Pulmonary artery endothelial cell (primary cell): ENCODE data around the gene TIMELESS. TPM values are rescaled to one million over a fixed set of nuclear protein-coding genes. Genes with fewer than 3 reads are reported as not detected.

Experiments
- total RNA-seq: library from RNA; depleted of rRNA; stranded (reverse); fragments of >200 nt; gene quantifications from 2 replicates; pipeline ENCODE4 v1.2.3, GENCODE V29; 2014

Gene TIMELESS
- total RNA-seq, 1 donor from 2014 or later = 14.8 TPM

Other genes starting within 250 kb of the TIMELESS start
- 189 and 215 TPM in 2 replicates for gene RNF41, start 227.5 kb downstream of the TIMELESS start, total RNA-seq
- 37.1 and 44.1 TPM in 2 replicates for gene NABP2, start 225.1 kb downstream of the TIMELESS start, total RNA-seq
- not detected in 2 replicates for gene SLC39A5, start 219.4 kb downstream of the TIMELESS start, total RNA-seq
- 13.1 and 21.4 TPM in 2 replicates for gene ANKRD52, start 191.0 kb downstream of the TIMELESS start, total RNA-seq
- 4.9 and 7.3 TPM in 2 replicates for gene COQ10A, start 182.5 kb downstream of the TIMELESS start, total RNA-seq
- 151 TPM in 2 replicates for gene CS, start 149.1 kb downstream of the TIMELESS start, total RNA-seq
- gene CNPY2, start 133.4 kb downstream of the TIMELESS start, total RNA-seq = 73.1 and 82.8 TPM in 2 replicates
- gene PAN2, start 115.4 kb downstream of the TIMELESS start, total RNA-seq = 10.6 and 15.3 TPM in 2 replicates
- 0.13 TPM in 1 of 2 replicates, not detected in the other for gene IL23A, start 110.5 kb downstream of the TIMELESS start, total RNA-seq
- gene STAT2, start 89.3 kb downstream of the TIMELESS start, total RNA-seq = 54.6 and 87.9 TPM in 2 replicates
- gene APOF, start 86.6 kb downstream of the TIMELESS start, total RNA-seq = not detected in 2 replicates
- gene MIP, start 5.2 kb upstream of the TIMELESS start, total RNA-seq = 0.07 and 0.20 TPM in 2 replicates
- gene SPRYD4, start 19.2 kb upstream of the TIMELESS start, total RNA-seq = 1.7 and 1.8 TPM in 2 replicates
- gene GLS2, start 38.7 kb upstream of the TIMELESS start, total RNA-seq = 0.26 and 0.28 TPM in 2 replicates
- 21.6 and 25.7 TPM in 2 replicates for gene RBMS2, start 72.4 kb upstream of the TIMELESS start, total RNA-seq
- gene BAZ2A, start 180.9 kb upstream of the TIMELESS start, total RNA-seq = 16.6 and 26.3 TPM in 2 replicates
- 633 and 660 TPM in 2 replicates for gene ATP5F1B, start 196.6 kb upstream of the TIMELESS start, total RNA-seq
- gene PTGES3, start 238.9 kb upstream of the TIMELESS start, total RNA-seq = 85.3 and 143 TPM in 2 replicates